HepG2 (cell line): ENCODE data around the gene GLB1L. TPM values are rescaled to one million over a fixed set of nuclear protein-coding genes. Genes with fewer than 3 reads are reported as not detected.

Experiments used
- HMG20A ChIP-seq: IDR thresholded peaks from 2 replicates; pipeline ENCODE4 v1.6.1; 2016; ENCODE audit warnings: borderline replicate concordance
- IRX3 ChIP-seq: sonication (generic); formaldehyde crosslinking; IDR thresholded peaks from 2 replicates; pipeline ENCODE4 v1.8.1; 2023; ENCODE audit warnings: mild to moderate bottlenecking, low read depth, missing genetic modification reagents, borderline replicate concordance
- KIAA2018 ChIP-seq: sonication (generic); formaldehyde crosslinking; IDR thresholded peaks from 2 replicates; pipeline ENCODE4 v1.5.0; 2020; ENCODE audit warnings: mild to moderate bottlenecking, missing genetic modification reagents, borderline replicate concordance
- MXI1 ChIP-seq: IDR thresholded peaks from 3 replicates; pipeline ENCODE4 v1.6.1; 2012; ENCODE audit warnings: low read depth, low read length, inconsistent platforms, borderline replicate concordance
- POLR2AphosphoS5 ChIP-seq: IDR thresholded peaks from 2 replicates; pipeline ENCODE4 v1.6.1; 2012; ENCODE audit warnings: low read depth, low read length
- RBFOX2 ChIP-seq: fragments of 200-400 bp; formaldehyde crosslinking; IDR thresholded peaks from 2 replicates; pipeline ENCODE4 v1.6.1; 2017; ENCODE audit warnings: low read depth, mild to moderate bottlenecking, low read length
- TBL1XR1 ChIP-seq: fragments of 150-350 bp; IDR thresholded peaks from 2 replicates; pipeline ENCODE4 v1.6.1; 2014; ENCODE audit warnings: borderline replicate concordance, low read length; ENCODE audit not compliant: partially characterized antibody
- U2AF2 ChIP-seq: fragments of 200-400 bp; formaldehyde crosslinking; IDR thresholded peaks from 2 replicates; pipeline ENCODE4 v1.6.1; 2017; ENCODE audit warnings: low read depth, mild to moderate bottlenecking, low read length
- USF2 ChIP-seq, 2 experiments: sonication (generic) in 1 of 2; formaldehyde crosslinking in 1 of 2; IDR thresholded peaks; 2 replicates each; pipeline versions ENCODE4 v1.5.1 to v1.6.1; 2011 to 2020; ENCODE audit warnings: borderline replicate concordance in 1 of 2, low read depth in 1 of 2, low read length in 1 of 2, mild to moderate bottlenecking in 1 of 2, missing genetic modification reagents in 1 of 2, moderate library complexity in 1 of 2
- ZNF468 ChIP-seq: sonication (generic); formaldehyde crosslinking; IDR thresholded peaks from 2 replicates; pipeline ENCODE4 v1.8.0; 2022; ENCODE audit warnings: mild to moderate bottlenecking, moderate library complexity, missing genetic modification reagents
- ZNF501 ChIP-seq: sonication (generic); formaldehyde crosslinking; IDR thresholded peaks from 2 replicates; pipeline ENCODE4 v1.5.1; 2020; ENCODE audit warnings: mild to moderate bottlenecking, moderate library complexity, missing genetic modification reagents
- ZSCAN20 ChIP-seq: sonication (generic); formaldehyde crosslinking; IDR thresholded peaks from 2 replicates; pipeline ENCODE4 v1.4.0; 2020; ENCODE audit warnings: missing genetic modification reagents, mild to moderate bottlenecking, borderline replicate concordance
- ZSCAN5A ChIP-seq: sonication (generic); formaldehyde crosslinking; IDR thresholded peaks from 2 replicates; pipeline ENCODE4 v1.8.0; 2022; ENCODE audit warnings: mild to moderate bottlenecking, missing genetic modification reagents, borderline replicate concordance
- polyA plus RNA-seq, 8 experiments: library from polyadenylated mRNA; depleted of rRNA in 3 of 8; stranded (reverse) in 7 of 8; unstranded in 1 of 8; fragments of >200 nt; fragmentation: Illumina TruSeq in 4 of 8; extraction: Trizol in 4 of 8; gene quantifications; 2 replicates each; pipeline versions ENCODE4 v1.2.1 to v1.2.3, GENCODE V29; 2011 to 2016; ENCODE audit warnings: low read depth in 4 of 8, missing spikeins in 1 of 8, mixed read lengths in 1 of 8; ENCODE audit not compliant: insufficient read depth in 1 of 8
- total RNA-seq, 5 experiments: library from RNA; depleted of rRNA; stranded (reverse); fragments of >200 nt; fragmentation: Illumina TruSeq; extraction: Trizol; gene quantifications; 2 replicates each; pipeline ENCODE4 v1.2.3, GENCODE V29; 2016; ENCODE audit warnings: low read depth in 1 of 5
- TF ChIP-seq, protein P1 (sequence below): sonication (generic); formaldehyde crosslinking; IDR thresholded peaks from 2 replicates; pipeline ENCODE4 v1.4.0; 2020; ENCODE audit warnings: low read depth, mild to moderate bottlenecking, missing genetic modification reagents

GLB1L gene
- total and polyA plus RNA-seq, 2 of the 13 experiments (the other 11 are each of a cell fraction or from before 2014, with no cell fraction given): 6.8 to 7.3 TPM

- TF ChIP-seq KIAA2018: no peak
- TF ChIP-seq, protein P1, sequence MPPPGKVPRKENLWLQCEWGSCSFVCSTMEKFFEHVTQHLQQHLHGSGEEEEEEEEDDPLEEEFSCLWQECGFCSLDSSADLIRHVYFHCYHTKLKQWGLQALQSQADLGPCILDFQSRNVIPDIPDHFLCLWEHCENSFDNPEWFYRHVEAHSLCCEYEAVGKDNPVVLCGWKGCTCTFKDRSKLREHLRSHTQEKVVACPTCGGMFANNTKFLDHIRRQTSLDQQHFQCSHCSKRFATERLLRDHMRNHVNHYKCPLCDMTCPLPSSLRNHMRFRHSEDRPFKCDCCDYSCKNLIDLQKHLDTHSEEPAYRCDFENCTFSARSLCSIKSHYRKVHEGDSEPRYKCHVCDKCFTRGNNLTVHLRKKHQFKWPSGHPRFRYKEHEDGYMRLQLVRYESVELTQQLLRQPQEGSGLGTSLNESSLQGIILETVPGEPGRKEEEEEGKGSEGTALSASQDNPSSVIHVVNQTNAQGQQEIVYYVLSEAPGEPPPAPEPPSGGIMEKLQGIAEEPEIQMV: 0 out of 2 replicates have a peak, but pooled peaks have one; percentile 67
- TF ChIP-seq IRX3: no peak
- TF ChIP-seq U2AF2: no peak
- TF ChIP-seq ZSCAN5A (CRISPR knock-in tag): no peak
- TF ChIP-seq TBL1XR1: no peak
- TF ChIP-seq ZSCAN20 (CRISPR knock-in tag): peak; percentile 92; the same call in 1 of the 2 replicates
- peak; percentile 76 for TF ChIP-seq RBFOX2
- no peak for TF ChIP-seq HMG20A (CRISPR knock-in tag)
- peak; percentile 61; the same call in 2 of the 3 replicates for TF ChIP-seq MXI1
- TF ChIP-seq POLR2AphosphoS5: peak; percentile 84
- TF ChIP-seq USF2 (IDR thresholded peaks at IDR 0.05; ENCODE audit: low read depth, low read length): no peak
- no peak for TF ChIP-seq USF2 (CRISPR knock-in tag; IDR thresholded peaks at IDR 0.05; ENCODE audit: borderline replicate concordance)
- TF ChIP-seq ZNF501: peak; percentile 78
- TF ChIP-seq ZNF468 (CRISPR knock-in tag): no peak
Observed at GRCh38 chr2:219253753-219254589, 8.7 kb upstream of the GLB1L start, which contains the start of gene TUBA4A (continued).
